Mesendoderm (in vitro differentiated cells): ENCODE data around the gene RSPO3.

Experiments used
- DNase-seq: peaks from one replicate; pipeline ENCODE4 v3.0.0; 2013
- H2AK5ac ChIP-seq: 2 replicates; pipeline ENCODE4 v1.6.1; 2013; ENCODE audit warnings: low read length, inconsistent platforms
- H2BK120ac ChIP-seq: 2 replicates; pipeline ENCODE4 v1.6.1; 2013; ENCODE audit warnings: low read depth, mild to moderate bottlenecking, low read length, moderate library complexity, mixed read lengths
- H2BK15ac ChIP-seq: replicated peaks from 2 replicates; pipeline ENCODE4 v1.6.1; 2013; ENCODE audit warnings: low read depth, mild to moderate bottlenecking, moderate library complexity
- H2BK5ac ChIP-seq: 2 replicates; pipeline ENCODE4 v1.6.1; 2013; ENCODE audit warnings: low read length, inconsistent platforms
- H3K18ac ChIP-seq: 2 replicates; pipeline ENCODE4 v1.6.1; 2013; ENCODE audit warnings: mild to moderate bottlenecking, low read length, mixed read lengths
- H3K23ac ChIP-seq: one replicate; pipeline ENCODE4 v1.6.1; 2013; ENCODE audit warnings: low read length
- H3K27ac ChIP-seq: 2 replicates; pipeline ENCODE4 v1.5.1; 2013; ENCODE audit warnings: low read depth, mild to moderate bottlenecking, inconsistent platforms, low read length, moderate library complexity
- H3K27me3 ChIP-seq: 2 replicates; pipeline ENCODE4 v1.6.1; 2013; ENCODE audit warnings: low read length, control low read depth, mild to moderate bottlenecking, inconsistent platforms; ENCODE audit not compliant: insufficient read depth, poor library complexity
- H3K36me3 ChIP-seq: 2 replicates; pipeline ENCODE4 v1.6.1; 2013; ENCODE audit warnings: low read length, inconsistent platforms; ENCODE audit not compliant: control insufficient read depth, insufficient read depth
- H3K4ac ChIP-seq: one replicate; pipeline ENCODE4 v1.6.1; 2013; ENCODE audit warnings: low read depth, mild to moderate bottlenecking, low read length, moderate library complexity
- H3K4me1 ChIP-seq: 2 replicates; pipeline ENCODE4 v1.6.1; 2013; ENCODE audit warnings: low read depth, low read length, inconsistent platforms; ENCODE audit not compliant: control insufficient read depth
- H3K4me2 ChIP-seq: 2 replicates; pipeline ENCODE4 v1.6.1; 2013; ENCODE audit warnings: low read length
- H3K4me3 ChIP-seq: 2 replicates; pipeline ENCODE4 v1.5.1; 2013; ENCODE audit warnings: mild to moderate bottlenecking, low read length
- H3K56ac ChIP-seq: one replicate; pipeline ENCODE4 v1.6.1; 2013; ENCODE audit warnings: low read length
- H3K79me1 ChIP-seq: 2 replicates; pipeline ENCODE4 v1.6.1; 2013; ENCODE audit warnings: low read length, inconsistent platforms
- H3K79me2 ChIP-seq: 2 replicates; pipeline ENCODE4 v1.6.1; 2013; ENCODE audit warnings: mild to moderate bottlenecking, low read length; ENCODE audit not compliant: control insufficient read depth, insufficient read depth
- H3K9ac ChIP-seq: 2 replicates; pipeline ENCODE4 v1.6.1; 2013; ENCODE audit warnings: low read length, inconsistent platforms
- H4K5ac ChIP-seq: one replicate; pipeline ENCODE4 v1.6.1; 2013; ENCODE audit warnings: low read length
- H4K8ac ChIP-seq: one replicate; pipeline ENCODE4 v1.6.1; 2013; ENCODE audit warnings: low read depth, mild to moderate bottlenecking, control low read depth, low read length, moderate library complexity
- WGBS: extraction: QIAGEN DNeasy Blood & Tissue Kit; methylation state at CpG from one replicate; pipeline ENCODE4 v1.1.7; 2013; ENCODE audit warnings: low lambda C conversion rate, missing lambda C conversion rate; ENCODE audit not compliant: insufficient coverage; ENCODE audit errors: extremely low coverage; 5-methylcytosine and 5-hydroxymethylcytosine counted together

The RSPO3 gene

DNA sequence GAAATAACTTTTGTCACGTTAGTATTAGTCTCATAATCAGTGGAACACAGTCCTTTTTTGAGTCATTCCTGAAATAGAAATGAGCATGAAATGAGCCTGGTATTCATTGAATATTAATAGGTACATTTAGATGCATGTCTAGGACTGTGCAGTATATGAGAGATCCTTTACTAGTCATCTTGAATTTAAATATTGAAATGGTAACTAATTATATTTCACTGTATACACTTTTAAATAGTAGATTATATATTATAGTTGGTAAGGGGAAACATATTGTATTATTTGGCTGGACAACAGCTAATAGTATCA lies 59.4 kb downstream of the RSPO3 start:
- Histone ChIP-seq H3K27ac (no peak overlapping the region), H4K8ac (no peak overlapping the region), H3K4me3 (no peak overlapping the region), H3K27me3 (no peaks in the 10 kb centered on the region), H2BK15ac (no peak overlapping the region), H2BK120ac (no peak overlapping the region), H2BK5ac (no peak overlapping the region), H3K56ac (no peak overlapping the region), H3K36me3 (no peaks in the 10 kb centered on the region), H3K79me1 (no peaks in the 10 kb centered on the region), H2AK5ac (no peak overlapping the region), H4K5ac (no peak overlapping the region), H3K79me2 (no peaks in the 10 kb centered on the region), H3K9ac (no peak overlapping the region), H3K23ac (no peak overlapping the region), H3K18ac (no peak overlapping the region), H3K4me1 (no peaks in the 10 kb centered on the region), H3K4ac (no peak overlapping the region), H3K4me2 (no peak overlapping the region)
- no CpG with 5 or more reads among the region's 1 CpG for WGBS
- DNase-seq, result no peak

DNA sequence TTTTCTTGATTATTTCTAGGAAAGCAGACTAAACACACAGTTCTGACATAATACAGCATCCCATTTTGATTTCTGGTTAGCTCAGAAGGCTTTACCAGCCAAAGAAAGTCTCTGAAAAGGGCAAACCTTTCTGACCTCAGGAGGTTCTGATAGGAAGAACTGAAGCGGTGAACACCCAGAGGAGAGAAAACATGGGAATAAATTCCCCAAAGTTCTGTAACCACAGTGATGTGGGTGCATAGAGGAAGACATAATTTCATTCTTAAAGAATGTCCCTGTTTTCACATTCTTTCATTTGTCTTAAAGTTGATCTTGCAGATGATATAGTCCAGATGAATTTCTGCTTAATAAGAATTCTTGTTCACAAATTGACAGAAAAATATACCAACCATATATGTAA lies 60.3 kb downstream of the RSPO3 start:
- Histone ChIP-seq H3K79me2 (no peaks in the 10 kb centered on the region), H3K4me1 (no peaks in the 10 kb centered on the region), H3K23ac (no peak overlapping the region), H3K79me1 (no peaks in the 10 kb centered on the region), H2BK15ac (no peak overlapping the region), H2BK120ac (no peak overlapping the region), H3K27me3 (no peaks in the 10 kb centered on the region), H3K4ac (no peak overlapping the region), H3K27ac (no peak overlapping the region), H3K56ac (no peak overlapping the region), H3K4me3 (no peak overlapping the region), H2AK5ac (no peak overlapping the region), H4K8ac (no peak overlapping the region), H3K36me3 (no peaks in the 10 kb centered on the region), H3K18ac (no peak overlapping the region), H3K9ac (no peak overlapping the region), H2BK5ac (no peak overlapping the region), H3K4me2 (no peak overlapping the region), H4K5ac (no peak overlapping the region)
- no peak for DNase-seq
- WGBS, result no CpG with 5 or more reads among the region's 1 CpG

DNA sequence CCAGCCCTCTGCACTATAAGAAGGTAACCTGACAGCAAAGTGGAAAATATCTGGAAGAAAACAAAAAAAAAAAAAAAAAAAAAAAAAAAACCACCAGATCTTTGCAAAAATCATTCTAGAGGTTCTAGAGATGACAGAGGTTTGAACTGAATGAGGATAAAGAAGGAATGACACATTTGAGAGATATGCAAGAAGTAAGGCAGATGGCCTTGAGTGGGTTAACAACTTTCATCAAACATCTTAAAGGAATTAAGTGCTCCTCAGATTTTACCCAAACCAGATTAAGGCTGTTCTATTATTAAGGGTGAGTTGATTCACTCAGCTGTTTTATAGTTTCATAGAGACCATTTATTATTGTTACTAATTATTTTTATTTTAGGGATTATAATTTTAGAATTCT lies 62.0 kb downstream of the RSPO3 start:
- no peak overlapping the region for H3K23ac ChIP-seq
- no peak overlapping the region for H3K4me3 ChIP-seq
- no peak overlapping the region for H3K9ac ChIP-seq
- no peak overlapping the region for H2BK15ac ChIP-seq
- no peak overlapping the region for H3K4ac ChIP-seq
- H2BK120ac ChIP-seq, result no peak overlapping the region
- no peak overlapping the region for H3K4me2 ChIP-seq
- H3K27me3 ChIP-seq, result no peaks in the 10 kb centered on the region
- no peaks in the 10 kb centered on the region for H3K79me1 ChIP-seq
- no peak overlapping the region for H4K5ac ChIP-seq
- H2AK5ac ChIP-seq, result no peak overlapping the region
- no peak overlapping the region for H3K18ac ChIP-seq
- DNase-seq, result no peak
- no peaks in the 10 kb centered on the region for H3K36me3 ChIP-seq
- no peaks in the 10 kb centered on the region for H3K79me2 ChIP-seq
- H3K27ac ChIP-seq, result no peak overlapping the region
- H4K8ac ChIP-seq, result no peak overlapping the region
- no peak overlapping the region for H3K56ac ChIP-seq
- H2BK5ac ChIP-seq, result no peak overlapping the region
- H3K4me1 ChIP-seq, result no peaks in the 10 kb centered on the region

DNA sequence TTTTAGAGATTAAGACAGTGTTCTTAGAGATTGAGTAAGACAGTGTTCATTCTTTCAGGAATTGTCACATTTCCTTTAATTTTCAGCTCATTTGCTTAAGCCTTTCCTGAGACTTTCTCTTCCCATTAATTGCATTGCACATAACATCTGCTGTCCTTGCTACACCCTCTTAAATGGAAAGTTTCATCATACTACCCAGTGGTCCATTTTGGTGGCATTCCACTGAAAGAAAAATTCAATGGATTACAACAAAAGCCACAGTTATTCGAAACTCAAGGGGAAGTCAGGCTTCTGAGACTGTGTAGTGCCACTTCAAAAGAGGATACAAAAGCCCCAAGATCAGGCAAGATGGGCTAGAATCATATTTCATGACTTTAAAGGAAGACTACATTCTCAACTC lies 64.0 kb downstream of the RSPO3 start:
- no peaks in the 10 kb centered on the region for H3K79me1 ChIP-seq
- H3K36me3 ChIP-seq, result no peaks in the 10 kb centered on the region
- no peak overlapping the region for H3K56ac ChIP-seq
- H2AK5ac ChIP-seq, result no peak overlapping the region
- no peak overlapping the region for H4K5ac ChIP-seq
- H3K4ac ChIP-seq, result no peak overlapping the region
- H4K8ac ChIP-seq, result no peak overlapping the region
- no peaks in the 10 kb centered on the region for H3K4me1 ChIP-seq
- H2BK5ac ChIP-seq, result no peak overlapping the region
- H3K9ac ChIP-seq, result no peak overlapping the region
- H3K27me3 ChIP-seq, result no peaks in the 10 kb centered on the region
- no peak overlapping the region for H2BK15ac ChIP-seq
- H3K4me2 ChIP-seq, result no peak overlapping the region
- no CpG with 5 or more reads among the region's 1 CpG for WGBS
- H3K79me2 ChIP-seq, result no peaks in the 10 kb centered on the region
- H3K4me3 ChIP-seq, result no peak overlapping the region
- no peak overlapping the region for H2BK120ac ChIP-seq
- H3K18ac ChIP-seq, result no peak overlapping the region
- DNase-seq, result no peak
- no peak overlapping the region for H3K23ac ChIP-seq
- H3K27ac ChIP-seq, result no peak overlapping the region

DNA sequence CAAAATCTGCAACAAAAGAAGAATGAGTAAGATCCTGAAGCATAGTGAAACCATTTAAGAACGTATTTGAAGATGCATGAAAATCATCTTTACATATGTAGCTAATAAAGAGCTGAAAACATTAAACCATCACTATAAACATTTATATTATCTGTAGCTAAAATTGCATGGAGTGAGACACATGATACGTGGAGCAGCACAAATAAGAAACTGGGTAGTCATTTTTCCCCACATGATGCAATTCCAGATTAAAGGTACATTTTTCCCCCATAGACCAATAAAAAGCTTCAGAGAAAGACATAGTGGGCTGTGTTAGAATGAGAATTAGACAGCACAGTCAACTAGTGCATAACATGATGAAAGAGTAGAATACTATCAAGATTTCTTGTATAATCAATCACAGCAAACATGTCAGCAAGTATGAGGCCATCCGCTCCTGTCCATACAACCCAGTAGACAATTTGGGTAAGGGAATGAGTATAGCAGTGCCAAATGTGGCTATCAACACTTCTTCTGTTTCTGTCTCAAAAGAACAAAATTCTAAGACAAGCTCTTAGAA lies 67.0 kb downstream of the RSPO3 start:
- Histone ChIP-seq H2BK5ac (no peak overlapping the region), H4K5ac (no peak overlapping the region), H2AK5ac (no peak overlapping the region), H3K18ac (no peak overlapping the region), H3K27ac (no peak overlapping the region), H3K9ac (no peak overlapping the region), H3K79me2 (no peaks in the 10 kb centered on the region), H3K56ac (no peak overlapping the region), H2BK15ac (no peak overlapping the region), H3K4ac (no peak overlapping the region), H3K23ac (no peak overlapping the region), H3K4me1 (no peaks in the 10 kb centered on the region), H3K36me3 (no peaks in the 10 kb centered on the region), H3K79me1 (no peaks in the 10 kb centered on the region), H3K4me2 (no peak overlapping the region), H2BK120ac (no peak overlapping the region), H3K27me3 (no peaks in the 10 kb centered on the region), H3K4me3 (no peak overlapping the region), H4K8ac (no peak overlapping the region)
- no peak for DNase-seq
- no CpG with 5 or more reads among the region's 3 CpGs for WGBS

DNA sequence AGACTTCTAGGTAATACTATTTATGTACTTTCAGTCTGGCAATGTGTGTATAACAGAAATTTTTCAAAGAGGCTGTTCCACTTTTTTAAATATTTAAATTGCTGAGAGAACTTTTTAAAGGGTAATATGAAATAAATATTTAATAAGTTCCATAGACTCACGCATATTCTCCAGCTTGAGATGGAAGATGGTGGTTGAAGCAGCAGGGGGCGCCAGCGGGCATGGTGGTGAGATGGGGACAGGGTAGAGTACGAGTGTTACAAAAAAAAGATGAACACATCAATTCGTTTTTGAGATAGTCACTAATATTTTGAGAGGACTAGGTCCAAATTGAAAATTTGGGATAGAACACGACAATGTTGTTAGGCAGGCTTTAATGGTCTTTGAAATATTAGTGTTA lies 68.4 kb downstream of the RSPO3 start:
- Histone ChIP-seq H2BK5ac (no peak overlapping the region), H3K4me1 (no peaks in the 10 kb centered on the region), H2AK5ac (no peak overlapping the region), H3K4me3 (no peak overlapping the region), H3K4me2 (no peak overlapping the region), H3K23ac (no peak overlapping the region), H2BK120ac (no peak overlapping the region), H3K56ac (no peak overlapping the region), H3K79me2 (no peaks in the 10 kb centered on the region), H3K79me1 (no peaks in the 10 kb centered on the region), H3K27me3 (no peaks in the 10 kb centered on the region), H4K5ac (no peak overlapping the region), H2BK15ac (no peak overlapping the region), H3K9ac (no peak overlapping the region), H3K36me3 (no peaks in the 10 kb centered on the region), H3K27ac (no peak overlapping the region), H3K4ac (no peak overlapping the region), H4K8ac (no peak overlapping the region), H3K18ac (no peak overlapping the region)
- WGBS, result no CpG with 5 or more reads among the region's 6 CpGs
- peak; percentile 54 for DNase-seq
